GM23338 (cell line): Measurements from ENCODE around the gene MAD1L1. TPM values are rescaled to one million over a fixed set of nuclear protein-coding genes. Genes with fewer than 3 reads are reported as not detected.
A peak's percentile ranks its signal among the peaks of the same experiment; 100 is the strongest.

Experiments used
- ATAC-seq: fragments of 200-7000 bp; cut with Tn5 transposase; 3 replicates; pipeline ENCODE4 v1.9.1; 2020
- DNase-seq: peaks from one replicate; pipeline ENCODE4 v3.0.0-alpha.2; 2015; ENCODE audit warnings: low spot score
- H2AFZ ChIP-seq: fragments of 200-600 bp; sonication (generic); 2 replicates; pipeline ENCODE4 v1.8.0; 2016; ENCODE audit warnings: antibody characterized with exemption, mild to moderate bottlenecking, moderate library complexity
- H3F3A ChIP-seq: fragments of 200-600 bp; sonication (generic); replicated peaks from 2 replicates; pipeline ENCODE4 v1.8.0; 2017; ENCODE audit warnings: antibody characterized with exemption, mixed run types, low read depth
- H3K27ac ChIP-seq: fragments of 200-600 bp; sonication (generic); 2 replicates; pipeline ENCODE4 v1.6.1; 2016; ENCODE audit warnings: low read depth
- H3K27me3 ChIP-seq: fragments of 200-600 bp; sonication (generic); 2 replicates; pipeline ENCODE4 v1.8.0; 2016; ENCODE audit warnings: mild to moderate bottlenecking, mixed run types, moderate library complexity; ENCODE audit not compliant: insufficient read depth
- H3K36me3 ChIP-seq: fragments of 200-600 bp; sonication (generic); 2 replicates; pipeline ENCODE4 v1.8.0; 2016; ENCODE audit warnings: mild to moderate bottlenecking; ENCODE audit not compliant: insufficient read depth
- H3K4me1 ChIP-seq: fragments of 200-600 bp; sonication (generic); 2 replicates; pipeline ENCODE4 v1.8.0; 2016; ENCODE audit warnings: mild to moderate bottlenecking, moderate library complexity; ENCODE audit not compliant: insufficient read depth
- H3K4me2 ChIP-seq: fragments of 200-600 bp; sonication (generic); 2 replicates; pipeline ENCODE4 v1.7.1; 2017; ENCODE audit warnings: mixed run types
- H3K4me3 ChIP-seq: fragments of 200-600 bp; sonication (generic); 2 replicates; pipeline ENCODE4 v1.6.1; 2016; ENCODE audit warnings: mixed run types
- H3K79me2 ChIP-seq: fragments of 200-600 bp; sonication (generic); replicated peaks from 2 replicates; pipeline ENCODE4 v1.8.0; 2017; ENCODE audit warnings: mild to moderate bottlenecking; ENCODE audit not compliant: insufficient read depth
- H3K9me2 ChIP-seq: fragments of 200-600 bp; sonication (generic); 2 replicates; pipeline ENCODE4 v1.8.0; 2017; ENCODE audit not compliant: insufficient read depth
- H4K20me1 ChIP-seq: fragments of 200-600 bp; sonication (generic); replicated peaks from 2 replicates; pipeline ENCODE4 v1.8.0; 2017; ENCODE audit warnings: mild to moderate bottlenecking; ENCODE audit not compliant: insufficient read depth
- H3K27ac Mint-ChIP-seq: 2 replicates; pipeline ENCODE4 v1.8.0; 2020; ENCODE audit warnings: inconsistent platforms, mild to moderate bottlenecking, moderate library complexity, mixed read lengths
- H3K27me3 Mint-ChIP-seq: 3 replicates; pipeline ENCODE4 v1.8.0; 2022; ENCODE audit warnings: low read depth, mild to moderate bottlenecking, moderate library complexity, mixed read lengths, inconsistent platforms; ENCODE audit not compliant: insufficient read depth, poor library complexity
- H3K36me3 Mint-ChIP-seq: 3 replicates; pipeline ENCODE4 v1.8.0; 2021; ENCODE audit warnings: low read depth, mild to moderate bottlenecking, inconsistent platforms, moderate library complexity, mixed read lengths
- H3K4me1 Mint-ChIP-seq: 3 replicates; pipeline ENCODE4 v1.8.0; 2020; ENCODE audit warnings: mild to moderate bottlenecking, inconsistent platforms, mixed read lengths
- H3K4me3 Mint-ChIP-seq: 3 replicates; pipeline ENCODE4 v1.8.0; 2021; ENCODE audit warnings: moderate library complexity, mild to moderate bottlenecking, inconsistent platforms, mixed read lengths
- H3K9me3 Mint-ChIP-seq: 3 replicates; pipeline ENCODE4 v1.8.0; 2020; ENCODE audit warnings: moderate library complexity, mild to moderate bottlenecking, inconsistent platforms, mixed read lengths
- CREB1 ChIP-seq: fragments of 250-450 bp; sonication (Bioruptor Pico); IDR thresholded peaks from 2 replicates; pipeline ENCODE4 v1.5.0; 2020; ENCODE audit warnings: low read depth, mild to moderate bottlenecking, moderate library complexity
- EZH2 ChIP-seq: fragments of 200-600 bp; sonication (generic); IDR thresholded peaks from one replicate; pipeline ENCODE4 v1.8.0; 2017; ENCODE audit warnings: antibody characterized with exemption, mild to moderate bottlenecking, low read depth; ENCODE audit not compliant: unreplicated experiment
- EZH2phosphoT487 ChIP-seq: fragments of 200-600 bp; sonication (generic); IDR thresholded peaks from one replicate; pipeline ENCODE4 v1.8.1; 2018; ENCODE audit warnings: antibody characterized with exemption; ENCODE audit not compliant: unreplicated experiment
- JUNB ChIP-seq: IDR thresholded peaks from one replicate; pipeline ENCODE4 v1.6.1; 2016; ENCODE audit warnings: antibody characterized with exemption; ENCODE audit not compliant: unreplicated experiment
- NANOG ChIP-seq: IDR thresholded peaks from 2 replicates; pipeline ENCODE4 v1.6.1; 2016; ENCODE audit warnings: antibody characterized with exemption, borderline replicate concordance
- POLR2AphosphoS5 ChIP-seq: IDR thresholded peaks from 2 replicates; pipeline ENCODE4 v1.6.1; 2016; ENCODE audit warnings: antibody characterized with exemption, low read depth
- REST ChIP-seq: IDR thresholded peaks from one replicate; pipeline ENCODE4 v1.6.1; 2018; ENCODE audit warnings: antibody characterized with exemption; ENCODE audit not compliant: unreplicated experiment
- STAT1 ChIP-seq: IDR thresholded peaks from one replicate; pipeline ENCODE4 v1.6.1; 2016; ENCODE audit warnings: antibody characterized with exemption; ENCODE audit not compliant: unreplicated experiment
- ZNF114 ChIP-seq: fragments of 250-450 bp; sonication (Bioruptor Pico); IDR thresholded peaks from 2 replicates; pipeline ENCODE4 v1.5.0; 2020; ENCODE audit warnings: mild to moderate bottlenecking, moderate library complexity
- ZNF331 ChIP-seq: fragments of 250-450 bp; sonication (Bioruptor Pico); IDR thresholded peaks from 2 replicates; pipeline ENCODE4 v1.5.0; 2020; ENCODE audit warnings: low read depth, mild to moderate bottlenecking, moderate library complexity
- ZNF462 ChIP-seq: fragments of 250-450 bp; sonication (Bioruptor Pico); IDR thresholded peaks from 2 replicates; pipeline ENCODE4 v1.5.0; 2020; ENCODE audit warnings: mild to moderate bottlenecking, moderate library complexity
- polyA plus RNA-seq: library from polyadenylated mRNA; unstranded; fragments of >200 nt; fragmentation: Nextera tagmentation; extraction: Ambion mirVana; gene quantifications from 2 replicates; pipeline ENCODE4 v1.2.1, GENCODE V29; 2016
- total RNA-seq: library from RNA; depleted of rRNA; stranded (reverse); fragments of >200 nt; shearing (Covaris generic); gene quantifications from 2 replicates; pipeline ENCODE4 v1.2.3, GENCODE V29; 2014
- TF ChIP-seq, protein P1 (sequence below), 2 experiments: fragments of 200-600 bp in 1 of 2; sonication (generic) in 1 of 2; conservative IDR thresholded peaks; 2 replicates each; pipeline versions ENCODE4 v1.5.1 to v1.6.1; 2016 to 2017; ENCODE audit warnings: antibody characterized with exemption in 2 of 2, low read depth in 2 of 2, mild to moderate bottlenecking in 2 of 2, moderate library complexity in 1 of 2
- TF ChIP-seq, protein P2 (sequence below): IDR thresholded peaks from 2 replicates; pipeline ENCODE4 v1.6.1; 2016; ENCODE audit warnings: antibody characterized with exemption

The MAD1L1 gene
- total and polyA plus RNA-seq, 2 experiments from 2014 or later = 40.3 to 59.3 TPM

- no peak for TF ChIP-seq EZH2phosphoT487
- TF ChIP-seq POLR2AphosphoS5 = no peak
Observed at GRCh38 chr7:2033586-2034135, 199.1 kb downstream of the MAD1L1 start (continued).

- Mint-ChIP-seq H3K36me3 (peaks cover 5% of the 10 kb centered on the region; the same call in 1 of the 3 replicates), H3K27me3 (peaks cover 12% of the 10 kb centered on the region), H3K27ac (peak overlapping the region; percentile 91), H3K4me1 (peaks cover 21% of the 10 kb centered on the region), H3K9me3 (no peaks in the 10 kb centered on the region), H3K4me3 (no peak overlapping the region)
- Histone ChIP-seq H3K27me3 (no peaks in the 10 kb centered on the region), H4K20me1 (no peaks in the 10 kb centered on the region), H3K79me2 (peaks cover 7% of the 10 kb centered on the region; the same call in 1 of the 2 replicates), H3K4me3 (no peak overlapping the region), H3F3A (no peaks in the 10 kb centered on the region), H3K4me1 (no peaks in the 10 kb centered on the region), H3K9me2 (no peaks in the 10 kb centered on the region), H3K27ac (no peak overlapping the region), H3K36me3 (no peaks in the 10 kb centered on the region; the same call in 1 of the 2 replicates), H2AFZ (no peak overlapping the region), H3K4me2 (no peak overlapping the region)
- ATAC-seq (no peak; the same call in 2 of the 3 replicates), DNase-seq (no peak)
- TF ChIP-seq ZNF462 (CRISPR knock-in tag) (no peak), ZNF331 (CRISPR knock-in tag) (no peak), EZH2phosphoT487 (no peak), CREB1 (no peak), JUNB (no peak), REST (no peak), STAT1 (no peak), ZNF114 (CRISPR knock-in tag) (no peak), NANOG (no peak), EZH2 (no peak)
- TF ChIP-seq, protein P1, sequence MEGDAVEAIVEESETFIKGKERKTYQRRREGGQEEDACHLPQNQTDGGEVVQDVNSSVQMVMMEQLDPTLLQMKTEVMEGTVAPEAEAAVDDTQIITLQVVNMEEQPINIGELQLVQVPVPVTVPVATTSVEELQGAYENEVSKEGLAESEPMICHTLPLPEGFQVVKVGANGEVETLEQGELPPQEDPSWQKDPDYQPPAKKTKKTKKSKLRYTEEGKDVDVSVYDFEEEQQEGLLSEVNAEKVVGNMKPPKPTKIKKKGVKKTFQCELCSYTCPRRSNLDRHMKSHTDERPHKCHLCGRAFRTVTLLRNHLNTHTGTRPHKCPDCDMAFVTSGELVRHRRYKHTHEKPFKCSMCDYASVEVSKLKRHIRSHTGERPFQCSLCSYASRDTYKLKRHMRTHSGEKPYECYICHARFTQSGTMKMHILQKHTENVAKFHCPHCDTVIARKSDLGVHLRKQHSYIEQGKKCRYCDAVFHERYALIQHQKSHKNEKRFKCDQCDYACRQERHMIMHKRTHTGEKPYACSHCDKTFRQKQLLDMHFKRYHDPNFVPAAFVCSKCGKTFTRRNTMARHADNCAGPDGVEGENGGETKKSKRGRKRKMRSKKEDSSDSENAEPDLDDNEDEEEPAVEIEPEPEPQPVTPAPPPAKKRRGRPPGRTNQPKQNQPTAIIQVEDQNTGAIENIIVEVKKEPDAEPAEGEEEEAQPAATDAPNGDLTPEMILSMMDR (conservative IDR thresholded peaks at IDR 0.05; ENCODE audit: low read depth in 2 of 2) = no peak
- TF ChIP-seq, protein P2, sequence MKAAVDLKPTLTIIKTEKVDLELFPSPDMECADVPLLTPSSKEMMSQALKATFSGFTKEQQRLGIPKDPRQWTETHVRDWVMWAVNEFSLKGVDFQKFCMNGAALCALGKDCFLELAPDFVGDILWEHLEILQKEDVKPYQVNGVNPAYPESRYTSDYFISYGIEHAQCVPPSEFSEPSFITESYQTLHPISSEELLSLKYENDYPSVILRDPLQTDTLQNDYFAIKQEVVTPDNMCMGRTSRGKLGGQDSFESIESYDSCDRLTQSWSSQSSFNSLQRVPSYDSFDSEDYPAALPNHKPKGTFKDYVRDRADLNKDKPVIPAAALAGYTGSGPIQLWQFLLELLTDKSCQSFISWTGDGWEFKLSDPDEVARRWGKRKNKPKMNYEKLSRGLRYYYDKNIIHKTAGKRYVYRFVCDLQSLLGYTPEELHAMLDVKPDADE = no peak
Observed at GRCh38 chr7:2032876-2033407, 199.8 kb downstream of the MAD1L1 start.
